GM21723 (cell line): ENCODE results near the gene ADARB2.
"Not testable (repeated sequence)": the region's sequence is repeated elsewhere in the genome, so short reads cannot be mapped to it uniquely, and the experiment has no call there.

Experiments used
- ATAC-seq: cut with Tn5 transposase; IDR thresholded peaks from one replicate; pipeline ENCODE4 v1.9.1; 2021; ENCODE audit warnings: mild to moderate bottlenecking, moderate library complexity; ENCODE audit not compliant: unreplicated experiment

Gene ADARB2

GRCh38 chr10:1362589-1363445, 374.5 kb downstream of the ADARB2 start:
- ATAC-seq, result no peak

GRCh38 chr10:1361411-1362105, 375.8 kb downstream of the ADARB2 start:
- no peak for ATAC-seq

GRCh38 chr10:1360558-1361164, 376.7 kb downstream of the ADARB2 start:
- no peak for ATAC-seq

- no peak for ATAC-seq
These were observed 377.2 kb downstream of the ADARB2 start for GRCh38 chr10:1360011-1360557.

GRCh38 chr10:1359626-1359955, 377.7 kb downstream of the ADARB2 start:
- ATAC-seq, result no peak

GRCh38 chr10:1358860-1359625, 378.3 kb downstream of the ADARB2 start:
- no peak for ATAC-seq

GRCh38 chr10:1358147-1358546, 379.2 kb downstream of the ADARB2 start:
- no peak for ATAC-seq

GRCh38 chr10:1356349-1356748, 381.0 kb downstream of the ADARB2 start:
- no peak for ATAC-seq

GRCh38 chr10:1354809-1355710, 382.3 kb downstream of the ADARB2 start:
- no peak for ATAC-seq

- not testable (repeated sequence) for ATAC-seq
These were observed 385.0 kb downstream of the ADARB2 start for GRCh38 chr10:1352296-1352695.

- ATAC-seq, result no peak
These were observed 388.6 kb downstream of the ADARB2 start for GRCh38 chr10:1348773-1349050.

GRCh38 chr10:1347962-1348772, 389.2 kb downstream of the ADARB2 start:
- no peak for ATAC-seq

- no peak for ATAC-seq
These were observed 389.8 kb downstream of the ADARB2 start for GRCh38 chr10:1347525-1347924.

GRCh38 chr10:1346201-1346600, 391.1 kb downstream of the ADARB2 start:
- no peak for ATAC-seq

- no peak for ATAC-seq
These were observed 392.0 kb downstream of the ADARB2 start for GRCh38 chr10:1345368-1345767.

- ATAC-seq, result no peak
These were observed 392.5 kb downstream of the ADARB2 start for GRCh38 chr10:1344846-1345245.

- ATAC-seq, result no peak
These were observed 392.9 kb downstream of the ADARB2 start for GRCh38 chr10:1344408-1344807.

GRCh38 chr10:1343176-1343575, 394.1 kb downstream of the ADARB2 start:
- ATAC-seq, result no peak

- ATAC-seq, result not testable (repeated sequence)
These were observed 396.3 kb downstream of the ADARB2 start for GRCh38 chr10:1341052-1341451.
